NB4 (cell line): ENCODE data around the gene USP3.

Experiments
- CTCF ChIP-seq: IDR thresholded peaks from one replicate; pipeline ENCODE4 v1.5.1; 2012; ENCODE audit warnings: low read depth, low read length
- MAX ChIP-seq: IDR thresholded peaks from 2 replicates; pipeline ENCODE4 v1.6.1; 2011; ENCODE audit warnings: low read depth, low read length
- MYC ChIP-seq: IDR thresholded peaks from 2 replicates; pipeline ENCODE4 v1.6.1; 2011; ENCODE audit warnings: low read depth, low read length
- POLR2A ChIP-seq: IDR thresholded peaks from 2 replicates; pipeline ENCODE4 v1.6.1; 2011; ENCODE audit warnings: mild to moderate bottlenecking; ENCODE audit not compliant: insufficient read length; ENCODE audit errors: extremely low read depth

- TF ChIP-seq CTCF = no peak
- TF ChIP-seq MYC = no peak
- TF ChIP-seq POLR2A = no peak
- TF ChIP-seq MAX = no peak
Measured at GRCh38 chr15:63475707-63476106, 28.7 kb upstream of the USP3 start.
